ENCODE data around the gene MYO15A. TPM values are rescaled to one million over a fixed set of nuclear protein-coding genes. Genes with fewer than 3 reads are reported as not detected.

Gene MYO15A
- total RNA-seq, 2 experiments from 2014 or later = 0.98 to 1.4 TPM

DNA sequence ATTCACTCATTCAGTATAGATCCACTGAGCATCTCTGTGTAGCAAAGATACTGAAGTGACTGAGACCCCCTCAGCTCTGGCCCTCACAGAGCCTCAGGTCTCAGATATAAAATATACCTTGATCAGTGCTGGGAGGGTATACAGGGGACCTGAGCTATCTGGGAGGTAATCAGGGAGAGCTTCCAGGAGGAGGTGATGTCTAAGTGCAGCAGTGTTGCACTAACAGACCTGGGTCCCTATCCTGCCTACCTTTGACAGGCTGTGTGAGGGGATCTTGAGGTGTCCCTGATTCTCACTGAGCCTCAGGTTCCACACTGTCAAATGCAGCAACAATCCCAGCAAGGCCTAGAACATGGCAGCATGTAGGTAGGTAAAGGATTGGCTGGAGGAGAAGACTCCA, 68.6 kb downstream of the MYO15A start:
- H3K4me3 ChIP-seq (ENCODE audit: low read depth, low read length, poor library complexity, severe bottlenecking) = no peak overlapping the region
- no peak for TF ChIP-seq CTCF (conservative IDR thresholded peaks at IDR 0.05; ENCODE audit: low read length)
- no peak for TF ChIP-seq EZH2phosphoT487 (IDR thresholded peaks at IDR 0.05; ENCODE audit: borderline replicate concordance, low read depth, low read length)
- no peak for DNase-seq (ENCODE audit: low spot score)
- intact Hi-C loops (cut with micrococcal nuclease; ENCODE audit: unreplicated experiment) = no loop called here
- no peak overlapping the region for H3K4me2 ChIP-seq (ENCODE audit: low read length)
- no peaks in the 10 kb centered on the region for H3K9me2 ChIP-seq (ENCODE audit: insufficient read depth, low read length)
- no peak overlapping the region for H2AFZ ChIP-seq (ENCODE audit: low read length)
- POLR2A ChIA-PET = interaction anchor here (0.6 to 0.7 kb wide), 2 partner anchors 36 to 80 kb away, joined by 4 to 5 read pairs; no protein-coding TSS in a partner anchor
- H4K20me1 ChIP-seq (ENCODE audit: insufficient read depth, low read length) = no peaks in the 10 kb centered on the region
- peaks cover 15% of the 10 kb centered on the region for H3K4me1 ChIP-seq (ENCODE audit: insufficient read depth, low read length, poor library complexity, severe bottlenecking)
- BruUV-seq (replicated peaks) = no TSS peak
- H3K9me3 ChIP-seq (ENCODE audit: low read length) = no peaks in the 10 kb centered on the region
- no peaks in the 10 kb centered on the region for H3K36me3 ChIP-seq (ENCODE audit: insufficient read depth, low read length)
- H3K27ac ChIP-seq (ENCODE audit: low read depth, low read length, poor library complexity, severe bottlenecking) = no peak overlapping the region
- no peaks in the 10 kb centered on the region for H3K79me2 ChIP-seq (ENCODE audit: insufficient read depth, low read depth, low read length)
- CTCF ChIA-PET (ENCODE audit: unreplicated experiment) = no interaction called here

GRCh38 chr17:18177722-18178121, 69.2 kb downstream of the MYO15A start:
- Histone ChIP-seq H2AFZ (ENCODE audit: low read length) (no peak overlapping the region), H4K20me1 (ENCODE audit: insufficient read depth, low read length) (no peaks in the 10 kb centered on the region), H3K4me1 (ENCODE audit: insufficient read depth, low read length, poor library complexity, severe bottlenecking) (peaks cover 21% of the 10 kb centered on the region), H3K4me3 (ENCODE audit: low read depth, low read length, poor library complexity, severe bottlenecking) (no peak overlapping the region), H3K27ac (ENCODE audit: low read depth, low read length, poor library complexity, severe bottlenecking) (no peak overlapping the region), H3K4me2 (ENCODE audit: low read length) (no peak overlapping the region), H3K9me3 (ENCODE audit: low read length) (no peaks in the 10 kb centered on the region), H3K9me2 (ENCODE audit: insufficient read depth, low read length) (no peaks in the 10 kb centered on the region), H3K79me2 (ENCODE audit: insufficient read depth, low read depth, low read length) (no peaks in the 10 kb centered on the region), H3K36me3 (ENCODE audit: insufficient read depth, low read length) (no peaks in the 10 kb centered on the region)
- CTCF ChIA-PET (ENCODE audit: unreplicated experiment) = no interaction called here
- DNase-seq (ENCODE audit: low spot score) = no peak
- intact Hi-C loops (cut with micrococcal nuclease; ENCODE audit: unreplicated experiment) = no loop called here
- POLR2A ChIA-PET = interaction anchor here (0.6 to 0.7 kb wide), 2 partner anchors 36 to 147 kb away, joined by 3 to 5 read pairs; no protein-coding TSS in a partner anchor
- no TSS peak for BruUV-seq (replicated peaks)
- TF ChIP-seq CTCF (conservative IDR thresholded peaks at IDR 0.05; ENCODE audit: low read length) (no peak), EZH2phosphoT487 (IDR thresholded peaks at IDR 0.05; ENCODE audit: borderline replicate concordance, low read depth, low read length) (no peak)

- intact Hi-C loops (cut with micrococcal nuclease; ENCODE audit: unreplicated experiment) = no loop called here
- Histone ChIP-seq H3K36me3 (ENCODE audit: insufficient read depth, low read length) (no peaks in the 10 kb centered on the region), H3K9me2 (ENCODE audit: insufficient read depth, low read length) (no peaks in the 10 kb centered on the region), H3K4me1 (ENCODE audit: insufficient read depth, low read length, poor library complexity, severe bottlenecking) (peaks cover 21% of the 10 kb centered on the region), H3K27ac (ENCODE audit: low read depth, low read length, poor library complexity, severe bottlenecking) (no peak overlapping the region), H3K9me3 (ENCODE audit: low read length) (no peaks in the 10 kb centered on the region), H3K79me2 (ENCODE audit: insufficient read depth, low read depth, low read length) (peaks cover 4% of the 10 kb centered on the region; the same call in 1 of the 2 replicates), H2AFZ (ENCODE audit: low read length) (no peak overlapping the region), H3K4me2 (ENCODE audit: low read length) (no peak overlapping the region), H3K4me3 (ENCODE audit: low read depth, low read length, poor library complexity, severe bottlenecking) (no peak overlapping the region), H4K20me1 (ENCODE audit: insufficient read depth, low read length) (no peaks in the 10 kb centered on the region)
- POLR2A ChIA-PET = no interaction called here
- BruUV-seq (replicated peaks) = no TSS peak
- no peak for DNase-seq (ENCODE audit: low spot score)
- TF ChIP-seq CTCF (conservative IDR thresholded peaks at IDR 0.05; ENCODE audit: low read length) = no peak
- no peak for TF ChIP-seq EZH2phosphoT487 (IDR thresholded peaks at IDR 0.05; ENCODE audit: borderline replicate concordance, low read depth, low read length)
- CTCF ChIA-PET (ENCODE audit: unreplicated experiment) = no interaction called here
Measured at GRCh38 chr17:18179196-18179595, 70.6 kb downstream of the MYO15A start.
